ENCODE measurements around the gene KEL. TPM values are rescaled to one million over a fixed set of nuclear protein-coding genes. Genes with fewer than 3 reads are reported as not detected.

KEL gene
- 1 to 10 TPM in 2 of 3 donors, under 1 TPM in 1; 0.16 to 4.3 (median 2.2) TPM for total RNA-seq

- no peaks in the 10 kb centered on the region for H3K36me3 ChIP-seq
- no peak for DNase-seq (ENCODE audit: low spot score in 2 of 2)
- H3K9me3 ChIP-seq: no peaks in the 10 kb centered on the region
- no peak within 1 kb of the TSS for H3K27ac ChIP-seq
- no peaks in the 10 kb centered on the region for H3K27me3 ChIP-seq
- no peak for TF ChIP-seq POLR2AphosphoS5 (IDR thresholded peaks at IDR 0.05)
- TF ChIP-seq POLR2A (IDR thresholded peaks at IDR 0.05): no peak
- TF ChIP-seq CTCF (IDR thresholded peaks at IDR 0.05): no peak
- no peak within 1 kb of the TSS for H3K4me3 ChIP-seq
- intact Hi-C loops (cut with DNase I; ENCODE audit: low total_unique reads): no loop called here
- no peaks in the 10 kb centered on the region for H3K4me1 ChIP-seq
These were observed at the start of gene KEL for GRCh38 chr7:142961973-142962926. Gene KEL, minus strand, starts transcription at chr7:142962363. Its CDS starts 157 bp downstream, at chr7:142962206.

GRCh38 chr7:143008007-143008901 is 46.1 kb upstream of the KEL start:
- DNase-seq (ENCODE audit: low spot score in 2 of 2): peak; percentile 72 to 84
- TF ChIP-seq POLR2A (IDR thresholded peaks at IDR 0.05): no peak
- peak; percentile 97 to 99 (median 98) for TF ChIP-seq CTCF (IDR thresholded peaks at IDR 0.05)
- TF ChIP-seq POLR2AphosphoS5 (IDR thresholded peaks at IDR 0.05): peak in 1 of 3 donors; percentile 58
- no peaks in the 10 kb centered on the region for H3K27me3 ChIP-seq
- no peaks in the 10 kb centered on the region for H3K36me3 ChIP-seq
- H3K4me3 ChIP-seq: no peak overlapping the region
- no peaks in the 10 kb centered on the region for H3K9me3 ChIP-seq
- intact Hi-C loops (cut with DNase I; ENCODE audit: low total_unique reads): loop anchor here (5.0 kb wide), 1 partner anchor 204 kb away; no protein-coding TSS in a partner anchor
- H3K4me1 ChIP-seq: no peaks in the 10 kb centered on the region
- no peak overlapping the region for H3K27ac ChIP-seq

- Histone ChIP-seq H3K27ac (no peak overlapping the region), H3K36me3 (no peaks in the 10 kb centered on the region), H3K4me1 (no peaks in the 10 kb centered on the region), H3K4me3 (no peak overlapping the region), H3K9me3 (no peaks in the 10 kb centered on the region), H3K27me3 (no peaks in the 10 kb centered on the region)
- DNase-seq (ENCODE audit: low spot score in 2 of 2): no peak
- intact Hi-C loops (cut with DNase I; ENCODE audit: low total_unique reads): loop anchor here (5.0 kb wide), 1 partner anchor 207 kb away; no protein-coding TSS in a partner anchor
- TF ChIP-seq POLR2A (IDR thresholded peaks at IDR 0.05) (no peak), POLR2AphosphoS5 (IDR thresholded peaks at IDR 0.05) (no peak), CTCF (IDR thresholded peaks at IDR 0.05) (no peak)
These were observed 43.6 kb upstream of the KEL start for GRCh38 chr7:143005632-143006260.

- Histone ChIP-seq H3K36me3 (no peaks in the 10 kb centered on the region), H3K4me1 (no peaks in the 10 kb centered on the region), H3K9me3 (no peaks in the 10 kb centered on the region), H3K27me3 (no peaks in the 10 kb centered on the region), H3K27ac (no peak overlapping the region), H3K4me3 (peak overlapping the region in 2 of 3 donors; percentile 32 to 54)
- intact Hi-C loops (cut with DNase I; ENCODE audit: low total_unique reads): no loop called here
- no peak for DNase-seq (ENCODE audit: low spot score in 2 of 2)
- no peak for TF ChIP-seq POLR2AphosphoS5 (IDR thresholded peaks at IDR 0.05)
- TF ChIP-seq CTCF (IDR thresholded peaks at IDR 0.05): peak; percentile 73 to 82 (median 79)
These were observed 41.4 kb upstream of the KEL start for GRCh38 chr7:143003393-143004051.
